ENCODE data around the gene GRIK4. TPM values are rescaled to one million over a fixed set of nuclear protein-coding genes. Genes with fewer than 3 reads are reported as not detected.

Gene GRIK4
- total RNA-seq, 1 experiment from 2014 or later: not detected

DNA sequence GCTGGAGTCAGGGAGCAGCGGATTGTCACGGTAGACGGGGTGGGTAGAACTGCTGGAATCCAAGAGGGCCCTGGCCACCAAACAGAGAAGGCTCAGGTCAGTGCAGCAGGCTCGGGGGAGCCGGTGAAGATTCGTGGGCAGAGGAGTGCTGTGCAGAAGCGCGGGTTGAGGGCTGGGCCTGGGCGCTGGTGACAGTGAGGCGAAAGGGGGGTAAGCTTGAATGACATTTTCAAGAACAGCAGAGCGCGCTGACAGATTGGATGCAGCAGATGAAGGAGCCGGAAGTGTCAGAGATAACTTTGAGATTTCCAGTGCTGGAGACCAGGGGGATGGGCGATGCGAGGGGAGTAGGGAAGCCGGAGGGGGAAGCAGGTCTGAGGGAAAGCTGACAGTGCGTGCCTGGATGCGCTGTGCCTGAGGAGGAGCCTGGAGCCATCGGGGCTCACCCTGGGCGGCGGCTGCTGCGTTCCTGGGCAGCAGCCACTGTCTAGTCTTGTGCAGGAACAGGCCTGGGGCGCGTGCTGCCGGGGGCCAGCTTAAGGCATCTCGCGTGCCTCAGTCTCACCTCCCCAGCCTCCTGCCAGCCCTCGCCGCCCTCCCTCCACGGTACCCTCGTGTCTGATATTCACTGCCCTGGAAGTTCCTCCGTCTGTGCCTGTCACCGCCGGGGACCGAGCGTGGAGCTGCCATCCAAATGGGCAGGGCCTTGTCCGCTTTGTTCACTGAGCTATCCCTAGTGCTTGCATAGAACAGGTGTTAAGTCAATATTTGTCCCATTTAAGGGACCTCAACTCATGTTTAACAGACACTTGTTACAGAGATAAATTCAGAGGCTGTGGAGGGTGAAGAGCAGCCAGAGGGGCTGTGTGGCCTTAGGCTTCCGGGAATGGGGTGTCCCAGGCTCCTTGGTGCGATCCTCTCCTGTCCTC lies 5.2 kb downstream of the GRIK4 start:
- Histone ChIP-seq H3K9ac (ENCODE audit: low read length) (no peak overlapping the region), H3K27ac (ENCODE audit: low read length) (no peak overlapping the region), H3K4me3 (ENCODE audit: low read length) (no peak overlapping the region), H3K36me3 (ENCODE audit: low read depth, low read length) (no peaks in the 10 kb centered on the region), H2AFZ (ENCODE audit: low read length) (no peak overlapping the region), H3K4me1 (ENCODE audit: insufficient read depth, low read length) (peaks cover 5% of the 10 kb centered on the region; the same call in 1 of the 2 replicates), H3K4me2 (ENCODE audit: low read length) (no peak overlapping the region), H4K20me1 (ENCODE audit: low read length) (no peaks in the 10 kb centered on the region), H3K9me2 (replicated peaks; ENCODE audit: low read length) (no peaks in the 10 kb centered on the region), H3K9me3 (ENCODE audit: low read length) (no peaks in the 10 kb centered on the region), H3F3A (ENCODE audit: low read length, unreplicated experiment) (no peaks in the 10 kb centered on the region), H3K79me2 (ENCODE audit: low read length) (no peaks in the 10 kb centered on the region), H3K27me3 (ENCODE audit: low read length) (peaks cover 81% of the 10 kb centered on the region)
- DNase-seq (no peak), ATAC-seq (no peak)
- TF ChIP-seq EZH2phosphoT487 (IDR thresholded peaks at IDR 0.05; ENCODE audit: borderline replicate concordance, low read length) (no peak), EZH2 (IDR thresholded peaks at IDR 0.05; ENCODE audit: low read length, unreplicated experiment) (no peak)
- TF ChIP-seq, protein P1, sequence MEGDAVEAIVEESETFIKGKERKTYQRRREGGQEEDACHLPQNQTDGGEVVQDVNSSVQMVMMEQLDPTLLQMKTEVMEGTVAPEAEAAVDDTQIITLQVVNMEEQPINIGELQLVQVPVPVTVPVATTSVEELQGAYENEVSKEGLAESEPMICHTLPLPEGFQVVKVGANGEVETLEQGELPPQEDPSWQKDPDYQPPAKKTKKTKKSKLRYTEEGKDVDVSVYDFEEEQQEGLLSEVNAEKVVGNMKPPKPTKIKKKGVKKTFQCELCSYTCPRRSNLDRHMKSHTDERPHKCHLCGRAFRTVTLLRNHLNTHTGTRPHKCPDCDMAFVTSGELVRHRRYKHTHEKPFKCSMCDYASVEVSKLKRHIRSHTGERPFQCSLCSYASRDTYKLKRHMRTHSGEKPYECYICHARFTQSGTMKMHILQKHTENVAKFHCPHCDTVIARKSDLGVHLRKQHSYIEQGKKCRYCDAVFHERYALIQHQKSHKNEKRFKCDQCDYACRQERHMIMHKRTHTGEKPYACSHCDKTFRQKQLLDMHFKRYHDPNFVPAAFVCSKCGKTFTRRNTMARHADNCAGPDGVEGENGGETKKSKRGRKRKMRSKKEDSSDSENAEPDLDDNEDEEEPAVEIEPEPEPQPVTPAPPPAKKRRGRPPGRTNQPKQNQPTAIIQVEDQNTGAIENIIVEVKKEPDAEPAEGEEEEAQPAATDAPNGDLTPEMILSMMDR (conservative IDR thresholded peaks at IDR 0.05; ENCODE audit: low read depth, low read length): no peak
- CTCF ChIA-PET: no interaction called here
- intact Hi-C loops (cut with micrococcal nuclease): no loop called here
- BruUV-seq (replicated peaks): no TSS peak
- POLR2A ChIA-PET (ENCODE audit: unreplicated experiment): no interaction called here

DNA sequence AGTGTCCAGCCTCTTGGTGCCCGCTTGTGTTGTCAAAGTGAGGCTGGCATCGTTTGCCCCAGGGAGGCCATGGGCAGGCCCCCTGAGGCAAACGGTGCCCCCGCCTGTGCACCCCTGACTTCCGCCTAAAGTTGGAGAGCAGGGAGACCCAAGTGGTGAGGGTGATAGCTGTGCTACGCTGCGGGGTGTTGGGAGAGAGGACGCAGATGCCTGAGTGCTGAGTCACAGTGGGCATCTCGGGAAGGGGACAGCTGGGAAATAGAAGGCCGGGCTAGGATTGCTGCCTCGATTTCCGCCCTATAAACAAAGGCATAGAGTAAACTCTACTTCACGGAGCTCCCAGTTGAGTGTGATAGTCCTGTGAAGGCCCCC lies 5.8 kb downstream of the GRIK4 start:
- peaks cover 83% of the 10 kb centered on the region for H3K27me3 ChIP-seq (ENCODE audit: low read length)

More for the DNA sequence above, 5.8 kb downstream of the GRIK4 start:
- no peak overlapping the region for H3K4me3 ChIP-seq (ENCODE audit: low read length)
- H2AFZ ChIP-seq (ENCODE audit: low read length): no peak overlapping the region; the same call in 1 of the 2 replicates
- H4K20me1 ChIP-seq (ENCODE audit: low read length): no peaks in the 10 kb centered on the region
- DNase-seq (no peak), ATAC-seq (no peak)
- no peak overlapping the region for H3K9ac ChIP-seq (ENCODE audit: low read length)
- CTCF ChIA-PET: no interaction called here
- H3K4me2 ChIP-seq (ENCODE audit: low read length): no peak overlapping the region
- no peak overlapping the region for H3K27ac ChIP-seq (ENCODE audit: low read length)
- no peaks in the 10 kb centered on the region for H3K9me2 ChIP-seq (replicated peaks; ENCODE audit: low read length)
- BruUV-seq (replicated peaks): no TSS peak
- intact Hi-C loops (cut with micrococcal nuclease): no loop called here
- H3K9me3 ChIP-seq (ENCODE audit: low read length): no peaks in the 10 kb centered on the region
- POLR2A ChIA-PET (ENCODE audit: unreplicated experiment): no interaction called here
- no peaks in the 10 kb centered on the region for H3K36me3 ChIP-seq (ENCODE audit: low read depth, low read length)
- TF ChIP-seq EZH2 (IDR thresholded peaks at IDR 0.05; ENCODE audit: low read length, unreplicated experiment) (no peak), EZH2phosphoT487 (IDR thresholded peaks at IDR 0.05; ENCODE audit: borderline replicate concordance, low read length) (no peak)
- TF ChIP-seq, protein P1 (conservative IDR thresholded peaks at IDR 0.05; ENCODE audit: low read depth, low read length): no peak
- peaks cover 5% of the 10 kb centered on the region; the same call in 1 of the 2 replicates for H3K4me1 ChIP-seq (ENCODE audit: insufficient read depth, low read length)
- H3K79me2 ChIP-seq (ENCODE audit: low read length): no peaks in the 10 kb centered on the region
- H3F3A ChIP-seq (ENCODE audit: low read length, unreplicated experiment): no peaks in the 10 kb centered on the region

All from PC-3 (cell line).